Loucy (cell line): ENCODE results near the gene AGMAT.

Experiments used
- EZH2phosphoT487 ChIP-seq: fragments of 200-600 bp; IDR thresholded peaks from 2 replicates; pipeline ENCODE4 v1.6.1; 2018; ENCODE audit warnings: antibody characterized with exemption, mild to moderate bottlenecking, moderate library complexity, borderline replicate concordance
- TF ChIP-seq, protein P1 (sequence below): fragments of 200-600 bp; sonication (generic); conservative IDR thresholded peaks from 2 replicates; pipeline ENCODE4 v1.5.1; 2014; ENCODE audit warnings: mild to moderate bottlenecking, antibody characterized with exemption, low read length

DNA sequence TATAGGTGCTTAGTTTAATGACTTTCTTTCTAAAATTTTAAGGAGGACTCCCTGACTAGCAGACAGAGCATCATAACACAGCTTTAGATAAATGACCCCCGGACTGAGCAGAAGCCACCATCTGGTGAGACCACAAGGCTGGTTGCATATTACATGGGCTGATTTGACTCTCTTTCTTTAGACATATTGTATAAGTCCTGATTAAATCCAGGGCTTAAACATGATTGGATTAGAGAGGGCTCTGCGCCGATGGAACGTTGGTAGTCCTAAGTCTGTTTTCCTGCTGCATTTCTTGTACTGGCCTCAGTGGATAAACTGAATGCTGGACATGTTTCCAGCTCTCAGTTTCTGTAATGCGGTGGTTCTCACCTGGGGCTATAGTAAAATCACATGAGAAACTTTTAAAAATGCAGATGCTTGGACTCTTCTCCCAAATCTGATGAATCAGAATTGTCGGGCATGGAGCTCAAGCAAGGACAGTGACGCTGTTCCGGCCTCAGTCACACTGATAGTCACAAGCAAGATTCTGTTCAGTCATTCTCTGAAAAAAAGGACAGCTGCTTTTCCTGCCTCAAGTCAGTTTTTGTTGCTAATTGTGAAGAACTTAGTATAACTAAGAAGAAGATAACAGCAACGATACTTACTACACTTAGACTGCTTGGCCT is 49.0 kb upstream of the AGMAT start:
- TF ChIP-seq, protein P1, sequence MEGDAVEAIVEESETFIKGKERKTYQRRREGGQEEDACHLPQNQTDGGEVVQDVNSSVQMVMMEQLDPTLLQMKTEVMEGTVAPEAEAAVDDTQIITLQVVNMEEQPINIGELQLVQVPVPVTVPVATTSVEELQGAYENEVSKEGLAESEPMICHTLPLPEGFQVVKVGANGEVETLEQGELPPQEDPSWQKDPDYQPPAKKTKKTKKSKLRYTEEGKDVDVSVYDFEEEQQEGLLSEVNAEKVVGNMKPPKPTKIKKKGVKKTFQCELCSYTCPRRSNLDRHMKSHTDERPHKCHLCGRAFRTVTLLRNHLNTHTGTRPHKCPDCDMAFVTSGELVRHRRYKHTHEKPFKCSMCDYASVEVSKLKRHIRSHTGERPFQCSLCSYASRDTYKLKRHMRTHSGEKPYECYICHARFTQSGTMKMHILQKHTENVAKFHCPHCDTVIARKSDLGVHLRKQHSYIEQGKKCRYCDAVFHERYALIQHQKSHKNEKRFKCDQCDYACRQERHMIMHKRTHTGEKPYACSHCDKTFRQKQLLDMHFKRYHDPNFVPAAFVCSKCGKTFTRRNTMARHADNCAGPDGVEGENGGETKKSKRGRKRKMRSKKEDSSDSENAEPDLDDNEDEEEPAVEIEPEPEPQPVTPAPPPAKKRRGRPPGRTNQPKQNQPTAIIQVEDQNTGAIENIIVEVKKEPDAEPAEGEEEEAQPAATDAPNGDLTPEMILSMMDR, result no peak
- TF ChIP-seq EZH2phosphoT487, result no peak
